GM12878 (cell line): ENCODE results near the gene SERTAD2. TPM values are rescaled to one million over a fixed set of nuclear protein-coding genes. Genes with fewer than 3 reads are reported as not detected.

ENCODE experiments used
- CHD1 ChIP-seq: IDR thresholded peaks from 2 replicates; pipeline ENCODE4 v1.6.1; 2012; ENCODE audit warnings: low read depth, low read length, improper control_type of control experiment
- EGR1 ChIP-seq, 2 experiments: IDR thresholded peaks; 1 replicate in 1 of 2; 2 replicates in 1 of 2; pipeline ENCODE4 v1.6.1; 2011 to 2012; ENCODE audit warnings: low read depth in 2 of 2, low read length in 2 of 2, borderline replicate concordance in 1 of 2, mild to moderate bottlenecking in 1 of 2, moderate library complexity in 1 of 2
- FOS ChIP-seq: IDR thresholded peaks from 3 replicates; pipeline ENCODE4 v1.6.1; 2011; ENCODE audit warnings: borderline replicate concordance; ENCODE audit not compliant: insufficient read length; ENCODE audit errors: extremely low read depth
- IKZF2 ChIP-seq, 2 experiments: fragments of 450-650 bp; IDR thresholded peaks; 2 replicates each; pipeline ENCODE4 v1.6.1; 2017; ENCODE audit warnings: mild to moderate bottlenecking in 2 of 2, moderate library complexity in 2 of 2
- MTA2 ChIP-seq: fragments of 450-650 bp; IDR thresholded peaks from 2 replicates; pipeline ENCODE4 v1.6.1; 2016; ENCODE audit warnings: low read depth, mild to moderate bottlenecking, moderate library complexity
- NFXL1 ChIP-seq: fragments of 450-650 bp; IDR thresholded peaks from 2 replicates; pipeline ENCODE4 v1.6.1; 2017; ENCODE audit warnings: antibody characterized with exemption, mild to moderate bottlenecking, borderline replicate concordance
- NFYB ChIP-seq: IDR thresholded peaks from 2 replicates; pipeline ENCODE4 v1.6.1; 2011; ENCODE audit warnings: low read depth, mild to moderate bottlenecking, low read length, improper control_type of control experiment, moderate library complexity; ENCODE audit not compliant: insufficient read depth
- NR2C1 ChIP-seq: fragments of 450-650 bp; IDR thresholded peaks from 2 replicates; pipeline ENCODE4 v1.6.1; 2017; ENCODE audit warnings: antibody characterized with exemption, mild to moderate bottlenecking, moderate library complexity
- NRF1 ChIP-seq: conservative IDR thresholded peaks from 2 replicates; pipeline ENCODE4 v1.6.1; 2011; ENCODE audit warnings: mild to moderate bottlenecking, low read depth, low read length, improper control_type of control experiment
- SIX5 ChIP-seq: IDR thresholded peaks from 2 replicates; pipeline ENCODE4 v1.6.1; 2011; ENCODE audit warnings: mild to moderate bottlenecking, low read depth, low read length, moderate library complexity; ENCODE audit not compliant: severe bottlenecking
- SP1 ChIP-seq: IDR thresholded peaks from one replicate; pipeline ENCODE4 v1.6.1; 2011; ENCODE audit warnings: low read depth, low read length
- polyA plus RNA-seq, 11 experiments: library from polyadenylated mRNA; depleted of rRNA in 4 of 11; unstranded in 6 of 11; stranded (reverse) in 5 of 11; fragments of >200 nt; fragmentation: Nextera tagmentation in 4 of 11; fragmentation: Illumina TruSeq in 1 of 11; extraction: Ambion mirVana in 4 of 11; extraction: Trizol in 1 of 11; gene quantifications; 1 replicate in 1 of 11; 2 replicates in 10 of 11; pipeline versions ENCODE4 v1.2.1 to v1.2.3, GENCODE V29; 2011 to 2016; ENCODE audit warnings: inconsistent platforms in 2 of 11, missing spikeins in 2 of 11, low read depth in 1 of 11
- total RNA-seq, 4 experiments: library from RNA; depleted of rRNA in 3 of 4; stranded (reverse); fragments of >200 nt in 3 of 4; fragmentation: Illumina TruSeq in 1 of 4; extraction: Trizol in 1 of 4; gene quantifications; 2 replicates each; pipeline versions ENCODE4 v1.2.1 to v1.2.3, GENCODE V29; 2013 to 2021
- TF ChIP-seq, protein P1 (sequence below): fragments of 450-650 bp; IDR thresholded peaks from 2 replicates; pipeline ENCODE4 v1.6.1; 2016; ENCODE audit warnings: mild to moderate bottlenecking, moderate library complexity, borderline replicate concordance
- TF ChIP-seq, protein P2 (sequence below): fragments of 450-650 bp; IDR thresholded peaks from 2 replicates; pipeline ENCODE4 v1.6.1; 2016; ENCODE audit warnings: mild to moderate bottlenecking
- TF ChIP-seq, protein P3 (sequence below): fragments of 450-650 bp; formaldehyde crosslinking; IDR thresholded peaks from 2 replicates; pipeline ENCODE4 v1.5.0; 2022; ENCODE audit warnings: mild to moderate bottlenecking, missing genetic modification characterization
- TF ChIP-seq, protein P4 (sequence below): IDR thresholded peaks from 2 replicates; pipeline ENCODE4 v1.6.1; 2012; ENCODE audit warnings: mild to moderate bottlenecking, low read depth, low read length

The SERTAD2 gene
- total and polyA plus RNA-seq, 10 of the 15 experiments (the other 5 are each of a cell fraction or from before 2014, with no cell fraction given) = 7.9 to 28.7 (median 20.1) TPM

DNA sequence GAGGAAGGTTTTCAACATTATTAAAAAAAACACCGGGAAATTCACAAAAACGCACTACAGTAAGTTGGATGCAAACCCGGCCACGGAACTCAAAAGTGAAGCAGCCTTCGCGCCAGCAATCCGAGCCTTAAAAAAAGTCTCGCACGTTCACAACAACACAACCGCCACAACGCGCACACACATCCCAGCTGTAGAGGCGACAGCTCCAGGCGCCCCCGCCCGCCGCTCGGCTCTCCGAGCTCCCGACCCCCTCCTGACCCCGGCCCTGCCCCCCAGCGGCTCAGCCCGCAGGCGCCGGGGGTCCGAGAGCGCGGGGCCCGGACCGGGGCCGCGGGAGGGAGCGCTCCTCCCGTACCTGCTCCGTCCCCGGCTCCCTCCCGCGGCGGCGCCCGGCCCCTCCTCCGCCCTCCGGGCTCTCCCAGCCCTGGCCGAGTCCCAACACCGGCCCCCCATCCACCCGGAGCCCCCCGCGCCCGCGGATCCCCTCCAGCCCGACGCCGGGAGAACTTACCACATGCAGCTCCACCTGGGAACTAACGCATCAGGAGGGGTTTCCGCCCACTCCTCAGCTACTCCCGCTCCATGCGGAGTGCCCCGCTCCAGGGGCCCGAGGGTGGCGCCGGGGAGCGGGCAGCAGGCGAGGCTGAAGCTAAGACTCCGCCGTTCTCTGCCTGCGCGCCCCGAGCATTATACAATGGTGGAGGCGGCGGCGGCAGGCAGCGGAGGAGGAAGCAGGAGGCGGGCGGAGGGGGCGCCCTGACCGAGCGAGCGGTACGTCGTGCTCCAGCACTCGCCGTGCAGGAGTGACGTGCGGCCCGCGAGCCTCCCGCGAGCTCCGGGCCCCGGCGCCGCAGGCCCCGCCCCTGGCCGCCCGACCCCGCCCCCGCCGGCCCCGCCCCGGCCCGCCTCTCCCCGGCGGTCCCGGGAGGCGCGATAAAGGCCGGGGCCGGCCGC, at the start of gene SERTAD2 (continued):
- TF ChIP-seq, protein P1, sequence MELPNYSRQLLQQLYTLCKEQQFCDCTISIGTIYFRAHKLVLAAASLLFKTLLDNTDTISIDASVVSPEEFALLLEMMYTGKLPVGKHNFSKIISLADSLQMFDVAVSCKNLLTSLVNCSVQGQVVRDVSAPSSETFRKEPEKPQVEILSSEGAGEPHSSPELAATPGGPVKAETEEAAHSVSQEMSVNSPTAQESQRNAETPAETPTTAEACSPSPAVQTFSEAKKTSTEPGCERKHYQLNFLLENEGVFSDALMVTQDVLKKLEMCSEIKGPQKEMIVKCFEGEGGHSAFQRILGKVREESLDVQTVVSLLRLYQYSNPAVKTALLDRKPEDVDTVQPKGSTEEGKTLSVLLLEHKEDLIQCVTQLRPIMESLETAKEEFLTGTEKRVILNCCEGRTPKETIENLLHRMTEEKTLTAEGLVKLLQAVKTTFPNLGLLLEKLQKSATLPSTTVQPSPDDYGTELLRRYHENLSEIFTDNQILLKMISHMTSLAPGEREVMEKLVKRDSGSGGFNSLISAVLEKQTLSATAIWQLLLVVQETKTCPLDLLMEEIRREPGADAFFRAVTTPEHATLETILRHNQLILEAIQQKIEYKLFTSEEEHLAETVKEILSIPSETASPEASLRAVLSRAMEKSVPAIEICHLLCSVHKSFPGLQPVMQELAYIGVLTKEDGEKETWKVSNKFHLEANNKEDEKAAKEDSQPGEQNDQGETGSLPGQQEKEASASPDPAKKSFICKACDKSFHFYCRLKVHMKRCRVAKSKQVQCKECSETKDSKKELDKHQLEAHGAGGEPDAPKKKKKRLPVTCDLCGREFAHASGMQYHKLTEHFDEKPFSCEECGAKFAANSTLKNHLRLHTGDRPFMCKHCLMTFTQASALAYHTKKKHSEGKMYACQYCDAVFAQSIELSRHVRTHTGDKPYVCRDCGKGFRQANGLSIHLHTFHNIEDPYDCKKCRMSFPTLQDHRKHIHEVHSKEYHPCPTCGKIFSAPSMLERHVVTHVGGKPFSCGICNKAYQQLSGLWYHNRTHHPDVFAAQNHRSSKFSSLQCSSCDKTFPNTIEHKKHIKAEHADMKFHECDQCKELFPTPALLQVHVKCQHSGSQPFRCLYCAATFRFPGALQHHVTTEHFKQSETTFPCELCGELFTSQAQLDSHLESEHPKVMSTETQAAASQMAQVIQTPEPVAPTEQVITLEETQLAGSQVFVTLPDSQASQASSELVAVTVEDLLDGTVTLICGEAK = no peak
- TF ChIP-seq, protein P2, sequence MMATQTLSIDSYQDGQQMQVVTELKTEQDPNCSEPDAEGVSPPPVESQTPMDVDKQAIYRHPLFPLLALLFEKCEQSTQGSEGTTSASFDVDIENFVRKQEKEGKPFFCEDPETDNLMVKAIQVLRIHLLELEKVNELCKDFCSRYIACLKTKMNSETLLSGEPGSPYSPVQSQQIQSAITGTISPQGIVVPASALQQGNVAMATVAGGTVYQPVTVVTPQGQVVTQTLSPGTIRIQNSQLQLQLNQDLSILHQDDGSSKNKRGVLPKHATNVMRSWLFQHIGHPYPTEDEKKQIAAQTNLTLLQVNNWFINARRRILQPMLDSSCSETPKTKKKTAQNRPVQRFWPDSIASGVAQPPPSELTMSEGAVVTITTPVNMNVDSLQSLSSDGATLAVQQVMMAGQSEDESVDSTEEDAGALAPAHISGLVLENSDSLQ = peak; percentile 68
- peak in 1 of 2 experiments; percentile 56; a peak in 1 of 3 replicates for TF ChIP-seq EGR1 (IDR thresholded peaks at IDR 0.05; ENCODE audit: borderline replicate concordance in 1 of 2, low read depth in 2 of 2, low read length in 2 of 2)
- no peak for TF ChIP-seq NRF1
- TF ChIP-seq, protein P3, sequence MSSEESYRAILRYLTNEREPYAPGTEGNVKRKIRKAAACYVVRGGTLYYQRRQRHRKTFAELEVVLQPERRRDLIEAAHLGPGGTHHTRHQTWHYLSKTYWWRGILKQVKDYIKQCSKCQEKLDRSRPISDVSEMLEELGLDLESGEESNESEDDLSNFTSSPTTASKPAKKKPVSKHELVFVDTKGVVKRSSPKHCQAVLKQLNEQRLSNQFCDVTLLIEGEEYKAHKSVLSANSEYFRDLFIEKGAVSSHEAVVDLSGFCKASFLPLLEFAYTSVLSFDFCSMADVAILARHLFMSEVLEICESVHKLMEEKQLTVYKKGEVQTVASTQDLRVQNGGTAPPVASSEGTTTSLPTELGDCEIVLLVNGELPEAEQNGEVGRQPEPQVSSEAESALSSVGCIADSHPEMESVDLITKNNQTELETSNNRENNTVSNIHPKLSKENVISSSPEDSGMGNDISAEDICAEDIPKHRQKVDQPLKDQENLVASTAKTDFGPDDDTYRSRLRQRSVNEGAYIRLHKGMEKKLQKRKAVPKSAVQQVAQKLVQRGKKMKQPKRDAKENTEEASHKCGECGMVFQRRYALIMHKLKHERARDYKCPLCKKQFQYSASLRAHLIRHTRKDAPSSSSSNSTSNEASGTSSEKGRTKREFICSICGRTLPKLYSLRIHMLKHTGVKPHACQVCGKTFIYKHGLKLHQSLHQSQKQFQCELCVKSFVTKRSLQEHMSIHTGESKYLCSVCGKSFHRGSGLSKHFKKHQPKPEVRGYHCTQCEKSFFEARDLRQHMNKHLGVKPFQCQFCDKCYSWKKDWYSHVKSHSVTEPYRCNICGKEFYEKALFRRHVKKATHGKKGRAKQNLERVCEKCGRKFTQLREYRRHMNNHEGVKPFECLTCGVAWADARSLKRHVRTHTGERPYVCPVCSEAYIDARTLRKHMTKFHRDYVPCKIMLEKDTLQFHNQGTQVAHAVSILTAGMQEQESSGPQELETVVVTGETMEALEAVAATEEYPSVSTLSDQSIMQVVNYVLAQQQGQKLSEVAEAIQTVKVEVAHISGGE (CRISPR knock-in tag) = no peak
- no peak for TF ChIP-seq NR2C1
- no peak for TF ChIP-seq MTA2
- peak; percentile 15 for TF ChIP-seq SP1
- TF ChIP-seq FOS = no peak
- TF ChIP-seq SIX5 = no peak
- TF ChIP-seq CHD1 = no peak
- peak in 1 of 2 experiments; percentile 58; a peak in 2 of 4 replicates for TF ChIP-seq IKZF2 (IDR thresholded peaks at IDR 0.05)
- TF ChIP-seq NFXL1 = no peak
- TF ChIP-seq, protein P4, sequence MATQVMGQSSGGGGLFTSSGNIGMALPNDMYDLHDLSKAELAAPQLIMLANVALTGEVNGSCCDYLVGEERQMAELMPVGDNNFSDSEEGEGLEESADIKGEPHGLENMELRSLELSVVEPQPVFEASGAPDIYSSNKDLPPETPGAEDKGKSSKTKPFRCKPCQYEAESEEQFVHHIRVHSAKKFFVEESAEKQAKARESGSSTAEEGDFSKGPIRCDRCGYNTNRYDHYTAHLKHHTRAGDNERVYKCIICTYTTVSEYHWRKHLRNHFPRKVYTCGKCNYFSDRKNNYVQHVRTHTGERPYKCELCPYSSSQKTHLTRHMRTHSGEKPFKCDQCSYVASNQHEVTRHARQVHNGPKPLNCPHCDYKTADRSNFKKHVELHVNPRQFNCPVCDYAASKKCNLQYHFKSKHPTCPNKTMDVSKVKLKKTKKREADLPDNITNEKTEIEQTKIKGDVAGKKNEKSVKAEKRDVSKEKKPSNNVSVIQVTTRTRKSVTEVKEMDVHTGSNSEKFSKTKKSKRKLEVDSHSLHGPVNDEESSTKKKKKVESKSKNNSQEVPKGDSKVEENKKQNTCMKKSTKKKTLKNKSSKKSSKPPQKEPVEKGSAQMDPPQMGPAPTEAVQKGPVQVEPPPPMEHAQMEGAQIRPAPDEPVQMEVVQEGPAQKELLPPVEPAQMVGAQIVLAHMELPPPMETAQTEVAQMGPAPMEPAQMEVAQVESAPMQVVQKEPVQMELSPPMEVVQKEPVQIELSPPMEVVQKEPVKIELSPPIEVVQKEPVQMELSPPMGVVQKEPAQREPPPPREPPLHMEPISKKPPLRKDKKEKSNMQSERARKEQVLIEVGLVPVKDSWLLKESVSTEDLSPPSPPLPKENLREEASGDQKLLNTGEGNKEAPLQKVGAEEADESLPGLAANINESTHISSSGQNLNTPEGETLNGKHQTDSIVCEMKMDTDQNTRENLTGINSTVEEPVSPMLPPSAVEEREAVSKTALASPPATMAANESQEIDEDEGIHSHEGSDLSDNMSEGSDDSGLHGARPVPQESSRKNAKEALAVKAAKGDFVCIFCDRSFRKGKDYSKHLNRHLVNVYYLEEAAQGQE = 0 out of 2 replicates have a peak, but pooled peaks have one; percentile 18
- no peak for TF ChIP-seq NFYB
